H7 (cell line): ENCODE measurements around the gene ZDHHC11B. TPM values are rescaled to one million over a fixed set of nuclear protein-coding genes. Genes with fewer than 3 reads are reported as not detected.
"Not testable (repeated sequence)": the region's sequence is repeated elsewhere in the genome, so short reads cannot be mapped to it uniquely, and the experiment has no call there.

Experiments
- DNase-seq: peaks from one replicate; pipeline ENCODE4 v3.0.0; 2012
- H3K27me3 ChIP-seq: 2 replicates; pipeline ENCODE4 v1.6.0; 2011; ENCODE audit warnings: mild to moderate bottlenecking, low read length; ENCODE audit not compliant: control insufficient read depth, insufficient read depth
- H3K36me3 ChIP-seq: replicated peaks from 2 replicates; pipeline ENCODE4 v1.5.1; 2011; ENCODE audit warnings: low read length; ENCODE audit not compliant: control insufficient read depth, insufficient read depth
- H3K4me3 ChIP-seq: 2 replicates; pipeline ENCODE4 v1.5.1; 2011; ENCODE audit warnings: low read depth, mild to moderate bottlenecking, control low read depth, low read length, moderate library complexity; ENCODE audit not compliant: insufficient read depth
- total RNA-seq: library from RNA; depleted of rRNA; stranded (reverse); fragments of >200 nt; shearing (Covaris generic); gene quantifications from 2 replicates; pipeline ENCODE4 v1.2.3, GENCODE V29; 2014

ZDHHC11B gene
- total RNA-seq, 1 experiment from 2014 or later: 0.07 TPM

DNA sequence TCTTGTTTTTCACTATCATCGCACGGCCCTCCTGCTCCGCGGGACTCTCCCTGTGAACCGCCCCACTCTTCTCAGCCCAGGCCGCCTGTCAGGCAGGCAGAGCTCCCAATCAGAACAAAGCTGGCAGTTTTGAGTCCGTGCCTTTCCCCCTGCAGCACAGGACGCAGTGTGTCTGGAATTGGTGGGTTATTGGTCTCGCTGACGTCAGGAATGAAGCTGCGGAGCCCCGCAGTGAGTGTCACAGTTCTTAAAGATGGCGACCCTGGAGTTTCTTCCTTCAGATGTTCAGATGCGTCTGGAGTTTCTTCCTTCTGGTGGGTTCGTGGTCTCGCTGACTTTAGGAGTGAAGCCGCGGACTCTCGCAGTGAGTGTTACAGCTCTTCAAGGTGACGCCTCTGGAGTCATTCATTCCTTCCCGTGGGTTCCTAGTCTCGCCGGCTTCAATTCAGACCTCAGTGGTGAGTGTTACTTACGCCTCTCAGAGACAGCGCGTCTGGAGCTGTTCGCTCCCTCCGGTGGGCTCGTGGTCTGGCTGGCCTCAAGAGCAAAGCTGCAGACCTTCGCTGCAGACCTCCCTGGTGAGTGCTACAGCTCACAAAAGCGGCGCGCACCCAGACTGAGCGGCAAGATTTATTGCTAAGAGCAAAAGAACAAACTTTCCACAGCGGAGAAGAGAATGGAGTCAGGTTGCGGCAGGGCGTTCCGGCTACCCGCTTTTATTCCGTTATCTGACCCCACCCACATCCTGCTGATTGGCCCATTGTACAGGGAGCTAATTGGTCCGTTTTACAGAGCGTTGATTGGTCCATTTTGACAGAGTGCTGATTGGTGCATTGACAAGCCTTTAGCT lies 7.4 kb downstream of the ZDHHC11B start:
- H3K27me3 ChIP-seq: no peaks in the 10 kb centered on the region
- no peaks in the 10 kb centered on the region for H3K36me3 ChIP-seq
- H3K4me3 ChIP-seq: no peak overlapping the region
- DNase-seq: peak; percentile 30

DNA sequence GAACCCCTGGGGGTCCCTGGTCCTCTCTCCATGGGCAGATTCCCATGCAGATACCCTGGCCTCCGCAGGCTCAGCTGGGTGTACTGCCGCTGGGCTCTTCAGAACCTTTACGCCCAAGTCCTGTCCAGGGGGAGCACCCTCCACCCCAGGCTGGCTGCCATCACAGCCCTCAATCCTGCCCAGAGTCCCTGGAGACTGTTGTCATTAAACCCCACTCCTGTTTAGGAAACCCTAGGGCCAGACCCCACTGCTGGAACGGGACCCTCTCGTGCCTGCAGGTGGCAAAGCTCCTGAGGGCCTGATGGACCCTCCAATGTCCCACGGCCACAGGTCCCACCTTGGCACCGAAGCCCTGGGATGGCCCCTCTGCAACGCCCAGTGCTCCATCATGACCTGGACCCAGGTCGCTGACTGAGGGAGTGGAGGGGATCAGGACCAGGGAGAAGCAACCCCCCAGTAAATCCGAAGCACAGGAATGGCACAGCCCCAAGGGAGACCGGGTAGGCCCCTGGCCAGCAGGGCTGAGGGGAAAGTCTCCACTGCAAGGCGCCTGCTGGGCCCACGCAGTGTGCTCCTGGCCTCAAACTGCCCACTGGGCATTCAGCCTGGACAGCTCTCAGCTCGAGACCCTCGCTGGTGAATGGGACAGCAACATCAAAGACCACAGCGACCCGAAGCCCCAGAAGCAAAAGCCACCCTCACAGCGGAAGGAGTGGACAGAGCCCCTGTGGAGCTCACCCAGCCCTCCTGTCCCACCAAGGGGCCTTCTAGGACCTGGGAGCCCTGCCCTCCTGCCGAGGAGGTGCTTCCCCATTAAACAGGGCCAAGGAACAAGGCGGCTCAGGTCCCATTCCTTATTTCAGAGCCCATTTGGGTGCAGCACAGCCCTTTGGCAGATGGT lies 8.3 kb downstream of the ZDHHC11B start:
- no peaks in the 10 kb centered on the region for H3K27me3 ChIP-seq
- H3K36me3 ChIP-seq: no peaks in the 10 kb centered on the region
- DNase-seq: peak; percentile 48
- H3K4me3 ChIP-seq: no peak overlapping the region

DNA sequence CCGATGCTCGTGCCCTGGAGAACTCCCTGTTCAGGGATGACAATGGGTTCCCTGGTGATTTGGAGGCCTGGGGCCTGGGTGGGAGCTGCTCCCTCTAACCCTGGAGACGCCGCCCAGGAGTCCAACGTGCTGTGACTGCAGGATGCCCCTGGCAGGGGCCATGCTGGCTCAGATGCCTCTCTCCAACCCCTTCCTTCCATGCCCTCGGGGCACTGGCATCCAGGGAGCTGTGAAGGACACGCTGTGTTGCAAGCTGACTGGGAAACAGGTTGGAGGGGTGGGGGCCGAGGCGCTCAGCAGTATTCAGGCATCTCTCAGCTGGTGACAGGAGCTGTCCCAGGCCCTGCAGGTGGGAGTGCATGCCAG lies 9.0 kb downstream of the ZDHHC11B start:
- peak; percentile 14 for DNase-seq
- H3K36me3 ChIP-seq, H3K4me3 ChIP-seq, H3K27me3 ChIP-seq: not testable (repeated sequence)

GRCh38 chr5:774854-775505 lies 9.5 kb downstream of the ZDHHC11B start:
- DNase-seq: peak; percentile 42
- H3K27me3 ChIP-seq: not testable (repeated sequence)

DNA sequence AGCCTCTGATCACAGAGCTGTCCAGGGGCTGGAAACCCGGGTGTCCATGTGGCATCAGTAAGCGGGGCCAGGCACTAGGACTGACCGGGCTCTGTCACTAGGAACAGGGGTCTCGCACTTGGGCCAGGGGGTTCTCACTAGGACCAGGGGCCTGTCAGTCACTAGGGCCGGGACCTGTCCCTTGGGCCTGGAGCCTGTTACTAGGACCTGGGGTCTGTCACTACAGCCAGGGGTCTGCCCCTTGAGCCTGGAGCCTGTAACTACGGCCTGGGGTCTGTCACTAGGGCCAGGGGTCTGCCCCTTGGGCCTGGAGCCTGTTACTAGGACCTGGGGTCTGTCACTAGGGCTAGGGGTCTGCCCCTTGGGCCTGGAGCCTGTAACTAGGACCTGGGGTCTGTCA lies 10.2 kb downstream of the ZDHHC11B start:
- not testable (repeated sequence) for H3K4me3 ChIP-seq, H3K36me3 ChIP-seq, H3K27me3 ChIP-seq
- DNase-seq: peak; percentile 80

More at GRCh38 chr5:774854-775505, 9.5 kb downstream of the ZDHHC11B start:
- not testable (repeated sequence) for H3K36me3 ChIP-seq, H3K4me3 ChIP-seq

DNA sequence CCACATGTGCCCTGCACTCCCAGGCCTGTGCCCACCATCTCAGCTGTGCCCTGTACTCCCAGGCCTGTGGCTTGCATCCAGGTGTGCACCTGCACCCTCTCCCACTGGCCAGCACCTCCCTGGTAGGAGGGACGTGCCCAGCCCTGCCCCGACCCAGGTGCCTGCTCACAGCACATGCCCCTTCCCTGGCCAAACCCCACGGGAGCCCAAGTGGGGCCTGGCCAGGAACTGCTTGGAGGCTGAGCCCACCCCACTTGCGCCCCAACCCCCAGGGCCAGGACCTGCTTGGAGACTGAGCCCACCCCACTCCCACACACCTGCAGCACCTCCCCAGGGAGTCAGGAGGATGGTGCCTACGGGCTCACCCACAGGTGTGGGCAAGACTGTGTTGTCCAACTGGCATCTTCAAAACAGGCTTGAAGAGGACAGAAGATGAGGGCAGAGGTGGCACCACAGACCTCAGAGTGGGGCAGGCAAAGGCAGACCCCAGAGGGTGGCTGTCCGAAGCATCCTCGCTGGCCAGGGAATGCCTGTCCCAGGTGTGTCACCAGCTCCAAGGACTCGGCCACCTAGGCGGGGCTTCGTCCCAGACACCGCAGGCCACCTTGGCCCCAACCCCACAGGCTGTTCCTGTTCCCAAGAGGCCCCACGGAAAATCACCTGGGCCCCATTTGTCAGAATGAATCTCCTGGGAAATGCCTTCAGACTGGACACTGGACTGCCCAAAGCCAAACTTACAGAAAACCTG lies 10.8 kb downstream of the ZDHHC11B start:
- DNase-seq: peak; percentile 36
- no peak overlapping the region for H3K4me3 ChIP-seq
- no peaks in the 10 kb centered on the region for H3K36me3 ChIP-seq
- H3K27me3 ChIP-seq: no peaks in the 10 kb centered on the region

GRCh38 chr5:772931-773330 lies 11.6 kb downstream of the ZDHHC11B start:
- H3K36me3 ChIP-seq, H3K27me3 ChIP-seq, H3K4me3 ChIP-seq: not testable (repeated sequence)
- peak; percentile 25 for DNase-seq

- not testable (repeated sequence) for H3K36me3 ChIP-seq, H3K27me3 ChIP-seq, H3K4me3 ChIP-seq, DNase-seq
Measured at GRCh38 chr5:772547-772890, 12.0 kb downstream of the ZDHHC11B start.

- not testable (repeated sequence) for H3K27me3 ChIP-seq, H3K36me3 ChIP-seq, DNase-seq, H3K4me3 ChIP-seq
Measured at GRCh38 chr5:771841-772546, 12.5 kb downstream of the ZDHHC11B start.

DNA sequence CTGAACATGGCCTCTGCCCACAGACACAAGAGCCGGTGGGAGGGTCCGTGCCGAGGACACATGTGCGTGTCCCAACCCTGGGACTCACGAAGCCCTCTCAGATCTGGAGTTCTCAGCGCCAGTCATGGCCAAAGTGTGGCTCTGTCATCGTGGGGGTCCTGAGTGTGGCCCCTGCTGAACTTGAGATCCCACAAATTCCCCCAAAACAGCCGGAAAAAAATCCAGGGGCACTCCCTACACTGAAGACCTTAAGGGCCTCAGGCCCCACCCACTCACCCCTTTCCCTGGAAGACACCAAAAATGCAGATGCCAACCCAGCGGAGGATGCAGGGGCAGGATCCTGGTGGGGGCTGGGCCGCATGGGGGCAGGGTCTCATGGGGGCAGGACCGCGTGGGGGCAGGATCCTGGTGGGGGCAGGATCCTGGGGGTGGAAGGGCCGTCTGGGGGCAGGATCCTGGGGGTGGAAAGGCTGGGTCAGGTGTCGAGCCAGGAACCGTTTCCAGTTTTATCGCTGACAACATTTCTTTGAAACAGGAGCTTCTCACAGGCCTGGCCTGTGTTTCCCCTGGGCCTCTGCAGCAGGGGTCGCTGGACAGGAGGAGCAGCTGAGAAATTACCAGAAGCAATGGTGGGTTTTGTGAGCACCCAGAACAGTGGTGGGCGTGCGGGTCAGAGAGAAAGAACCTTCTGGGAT lies 13.3 kb downstream of the ZDHHC11B start:
- H3K27me3 ChIP-seq, H3K4me3 ChIP-seq, H3K36me3 ChIP-seq: not testable (repeated sequence)
- peak; percentile 63 for DNase-seq

DNA sequence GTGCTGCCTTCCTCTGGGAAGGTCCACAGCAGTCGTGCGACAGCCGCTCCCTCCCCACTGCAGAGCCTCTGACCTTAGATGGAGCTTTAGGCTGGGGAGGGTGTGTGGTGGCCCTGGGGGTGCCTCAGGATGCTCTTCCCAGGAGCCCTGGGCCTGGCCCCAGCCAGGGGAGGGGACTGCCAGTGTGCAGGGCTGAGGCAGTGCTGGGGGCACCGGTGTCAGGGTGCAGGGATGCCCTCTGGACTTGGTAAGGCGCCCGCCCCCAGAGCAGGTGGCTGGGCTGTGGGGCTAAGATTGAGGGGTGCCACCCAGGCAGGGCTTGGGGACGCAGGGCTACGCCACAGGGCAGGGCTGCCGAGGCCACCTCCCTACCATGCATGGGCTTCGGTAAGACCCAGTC lies 13.9 kb downstream of the ZDHHC11B start:
- not testable (repeated sequence) for H3K4me3 ChIP-seq, H3K27me3 ChIP-seq, H3K36me3 ChIP-seq
- peak; percentile 56 for DNase-seq

DNA sequence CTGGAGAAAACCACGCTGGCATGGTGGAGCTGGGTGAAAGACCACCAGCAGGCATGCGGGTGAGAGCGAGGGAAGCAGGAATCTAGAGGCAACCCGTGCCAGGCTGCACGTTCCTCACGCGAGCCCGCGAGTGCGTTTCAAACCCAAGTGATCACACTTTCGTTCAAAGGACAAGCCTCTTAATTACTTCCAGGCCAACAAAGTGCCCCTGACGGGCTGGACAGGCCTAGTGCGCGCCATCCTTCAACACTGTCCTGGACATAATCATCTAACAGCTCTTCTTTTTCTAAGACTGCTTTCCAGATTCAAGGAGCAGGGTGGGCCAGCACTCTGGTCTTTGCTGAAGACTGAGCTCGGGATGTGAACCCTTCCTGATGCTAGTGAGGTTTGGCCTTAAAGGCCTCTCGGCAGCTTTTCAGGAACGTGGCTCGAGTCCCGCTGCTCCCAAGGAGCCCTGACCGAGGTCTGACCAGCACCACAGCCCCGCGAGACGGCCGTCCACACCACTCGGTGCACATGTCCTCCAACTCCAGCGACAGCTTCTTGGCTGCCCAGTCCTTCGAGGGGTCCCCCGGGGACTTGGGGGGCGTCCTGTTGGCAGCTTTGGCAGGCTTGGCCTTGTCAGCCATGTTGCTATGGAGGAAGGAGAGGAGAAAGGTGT lies 14.9 kb downstream of the ZDHHC11B start:
- H3K27me3 ChIP-seq, H3K36me3 ChIP-seq, H3K4me3 ChIP-seq: not testable (repeated sequence)
- DNase-seq: peak; percentile 26
